Peyer's patch (tissue), 4 donors: ENCODE results near the gene CA4.

Experiments
- CTCF ChIP-seq, 6 experiments: fragments of 450-650 bp in 4 of 6; fragments of 200-600 bp in 2 of 6; sonication (generic) in 1 of 6; IDR thresholded peaks; one replicate each; pipeline ENCODE4 v1.5.1; 2017 to 2019; ENCODE audit warnings: antibody characterized with exemption in 6 of 6, mild to moderate bottlenecking in 3 of 6, moderate library complexity in 1 of 6
- POLR2A ChIP-seq, 2 donors: fragments of 450-650 bp; IDR thresholded peaks; one replicate each; pipeline ENCODE4 v1.5.1; 2017; ENCODE audit warnings: antibody characterized with exemption in 2 of 2, mild to moderate bottlenecking in 2 of 2, moderate library complexity in 2 of 2

- TF ChIP-seq POLR2A (IDR thresholded peaks at IDR 0.05) (no peak), CTCF (IDR thresholded peaks at IDR 0.05) (peak in 4 of 6 experiments; percentile 49 to 70 (median 69))
These were observed 10.1 kb upstream of the CA4 start for GRCh38 chr17:60139438-60140285.
